GM19238 (cell line): ENCODE results near the gene SLC6A11.

Source experiments
- DNase-seq: peaks from one replicate; pipeline ENCODE4 v3.0.0; 2011; ENCODE audit warnings: low spot score; ENCODE audit not compliant: insufficient read length

The SLC6A11 gene

GRCh38 chr3:10816019-10816862, at the start of gene SLC6A11:
TSS of gene SLC6A11 (plus strand) at chr3:10816228. CDS start at chr3:10816266, 38 bp downstream.
- DNase-seq, result no peak

GRCh38 chr3:10768708-10769394, 47.2 kb upstream of the SLC6A11 start:
- no peak for DNase-seq

GRCh38 chr3:10770547-10770946, 45.5 kb upstream of the SLC6A11 start:
- DNase-seq, result no peak

- no peak for DNase-seq
Measured at GRCh38 chr3:10770981-10771380, 45.0 kb upstream of the SLC6A11 start.

GRCh38 chr3:10771486-10772270, 44.4 kb upstream of the SLC6A11 start:
- no peak for DNase-seq

- no peak for DNase-seq
Measured at GRCh38 chr3:10772271-10773161, 43.5 kb upstream of the SLC6A11 start.

- DNase-seq, result no peak
Measured at GRCh38 chr3:10774129-10774670, 41.8 kb upstream of the SLC6A11 start.

GRCh38 chr3:10774825-10775224, 41.2 kb upstream of the SLC6A11 start:
- DNase-seq, result no peak

GRCh38 chr3:10775259-10775658, 40.8 kb upstream of the SLC6A11 start:
- no peak for DNase-seq

GRCh38 chr3:10775828-10776227, 40.2 kb upstream of the SLC6A11 start:
- DNase-seq, result no peak

- no peak for DNase-seq
Measured at GRCh38 chr3:10777627-10778026, 38.4 kb upstream of the SLC6A11 start.

GRCh38 chr3:10778492-10779292, 37.3 kb upstream of the SLC6A11 start:
- no peak for DNase-seq

- DNase-seq, result no peak
Measured at GRCh38 chr3:10779293-10779805, 36.7 kb upstream of the SLC6A11 start.

GRCh38 chr3:10780243-10780642, 35.8 kb upstream of the SLC6A11 start:
- no peak for DNase-seq

GRCh38 chr3:10780922-10781321, 35.1 kb upstream of the SLC6A11 start:
- no peak for DNase-seq

GRCh38 chr3:10781981-10782380, 34.0 kb upstream of the SLC6A11 start:
- DNase-seq, result no peak

GRCh38 chr3:10783360-10784351, 32.4 kb upstream of the SLC6A11 start:
- no peak for DNase-seq

- DNase-seq, result no peak
Measured at GRCh38 chr3:10786640-10787039, 29.4 kb upstream of the SLC6A11 start.
